ENCODE results near the gene RGS7.

Gene RGS7

DNA sequence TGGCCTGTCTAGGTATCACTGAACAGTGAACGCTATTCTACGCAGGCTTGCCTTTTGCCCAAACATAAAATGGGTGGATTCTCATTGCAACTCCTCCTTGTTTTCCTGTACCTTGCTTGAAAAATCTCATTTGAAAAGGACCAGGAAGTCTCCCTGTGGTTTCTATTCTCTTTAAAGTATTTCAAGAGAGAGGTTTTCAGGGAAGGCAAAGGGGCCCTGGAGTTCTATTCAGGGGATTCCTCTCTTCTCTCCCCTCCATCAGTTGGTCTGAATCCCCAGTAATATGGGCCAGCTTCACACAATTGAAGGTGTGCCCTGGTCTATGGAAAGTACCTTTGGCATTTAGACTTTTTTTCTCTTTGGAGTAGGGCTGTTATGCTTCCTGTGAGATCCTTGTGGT lies 311.3 kb downstream of the RGS7 start:
- no peak overlapping the region for H3K27ac ChIP-seq
- TF ChIP-seq, protein P1, sequence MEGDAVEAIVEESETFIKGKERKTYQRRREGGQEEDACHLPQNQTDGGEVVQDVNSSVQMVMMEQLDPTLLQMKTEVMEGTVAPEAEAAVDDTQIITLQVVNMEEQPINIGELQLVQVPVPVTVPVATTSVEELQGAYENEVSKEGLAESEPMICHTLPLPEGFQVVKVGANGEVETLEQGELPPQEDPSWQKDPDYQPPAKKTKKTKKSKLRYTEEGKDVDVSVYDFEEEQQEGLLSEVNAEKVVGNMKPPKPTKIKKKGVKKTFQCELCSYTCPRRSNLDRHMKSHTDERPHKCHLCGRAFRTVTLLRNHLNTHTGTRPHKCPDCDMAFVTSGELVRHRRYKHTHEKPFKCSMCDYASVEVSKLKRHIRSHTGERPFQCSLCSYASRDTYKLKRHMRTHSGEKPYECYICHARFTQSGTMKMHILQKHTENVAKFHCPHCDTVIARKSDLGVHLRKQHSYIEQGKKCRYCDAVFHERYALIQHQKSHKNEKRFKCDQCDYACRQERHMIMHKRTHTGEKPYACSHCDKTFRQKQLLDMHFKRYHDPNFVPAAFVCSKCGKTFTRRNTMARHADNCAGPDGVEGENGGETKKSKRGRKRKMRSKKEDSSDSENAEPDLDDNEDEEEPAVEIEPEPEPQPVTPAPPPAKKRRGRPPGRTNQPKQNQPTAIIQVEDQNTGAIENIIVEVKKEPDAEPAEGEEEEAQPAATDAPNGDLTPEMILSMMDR (conservative IDR thresholded peaks at IDR 0.05) = no peak

DNA sequence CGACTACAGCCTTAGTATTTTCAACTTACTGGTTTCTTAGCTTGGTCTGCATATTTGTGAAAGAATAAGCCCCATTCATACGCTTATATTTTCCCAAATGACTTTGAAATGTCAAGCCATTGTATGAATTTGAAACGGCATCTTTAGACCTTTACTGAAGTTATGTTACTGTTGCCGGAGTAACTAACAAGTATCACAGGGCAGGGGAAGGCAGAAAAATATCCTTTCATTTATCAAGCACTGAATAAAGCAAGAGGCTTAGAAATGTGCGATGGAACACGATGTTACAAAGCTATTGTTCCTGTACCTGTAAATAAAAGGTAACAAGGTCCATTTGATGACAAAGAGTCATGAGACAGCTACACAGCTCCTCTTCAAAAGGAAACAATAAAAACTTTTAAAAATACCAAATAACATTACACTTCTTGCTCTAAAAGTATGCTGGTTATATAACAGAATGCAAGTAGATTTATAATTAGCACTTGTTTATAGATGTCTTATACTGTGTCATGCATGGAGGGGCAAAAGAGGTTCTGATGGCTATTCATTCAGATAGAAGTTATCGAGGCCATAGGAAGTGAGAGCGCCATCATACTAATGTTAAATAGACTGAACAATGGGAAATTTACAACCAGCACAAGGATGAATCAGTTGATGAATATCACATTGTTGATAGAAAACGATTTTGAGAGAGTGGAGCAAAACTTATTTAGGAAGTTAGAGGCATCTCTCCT lies 322.6 kb downstream of the RGS7 start:
- TF ChIP-seq, protein P1 (conservative IDR thresholded peaks at IDR 0.05) = no peak

DNA sequence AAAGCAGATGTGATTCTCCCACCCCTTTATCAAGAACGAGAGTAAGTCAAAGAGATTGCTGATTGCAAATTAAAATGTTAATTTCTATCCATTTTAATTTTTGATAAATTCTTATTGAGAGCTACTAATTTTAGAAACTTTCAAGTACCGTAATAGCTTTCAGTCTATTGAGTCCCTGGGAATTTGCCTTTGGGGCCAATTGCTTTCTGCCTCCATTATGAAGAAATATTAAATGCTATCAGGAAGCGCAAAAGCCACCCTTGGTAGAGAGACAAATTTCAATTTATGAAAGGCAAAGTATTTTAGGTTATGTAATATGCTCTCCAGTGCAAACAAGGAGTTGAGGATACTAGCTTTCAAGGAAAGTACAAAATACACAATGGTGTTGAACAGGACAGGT lies 332.2 kb downstream of the RGS7 start:
- TF ChIP-seq, protein P1 (conservative IDR thresholded peaks at IDR 0.05) = no peak
- H3K27ac ChIP-seq = no peak overlapping the region

More for the DNA sequence above, 322.6 kb downstream of the RGS7 start:
- no peak overlapping the region; the same call in 1 of the 2 replicates for H3K27ac ChIP-seq

DNA sequence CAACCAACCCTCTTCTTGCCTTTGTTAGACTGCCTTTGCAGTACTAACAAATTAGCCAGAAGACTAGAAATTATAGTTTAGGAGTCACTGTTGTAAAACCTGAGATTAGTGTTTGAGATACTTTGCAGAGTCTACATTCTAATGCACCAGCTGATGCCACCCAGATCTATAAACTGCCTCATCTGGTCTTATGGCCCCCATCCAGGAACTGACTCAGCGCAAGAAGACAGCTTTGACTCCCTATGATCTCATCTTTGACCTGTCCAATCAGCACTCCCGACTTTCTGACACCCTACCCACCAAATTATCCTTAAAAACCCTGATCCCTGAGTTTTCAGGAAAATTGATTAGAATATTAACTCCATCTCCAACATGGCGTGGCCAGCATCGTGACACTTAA lies 334.6 kb downstream of the RGS7 start:
- no peak overlapping the region for H3K27ac ChIP-seq
- TF ChIP-seq, protein P1 (conservative IDR thresholded peaks at IDR 0.05) = no peak

DNA sequence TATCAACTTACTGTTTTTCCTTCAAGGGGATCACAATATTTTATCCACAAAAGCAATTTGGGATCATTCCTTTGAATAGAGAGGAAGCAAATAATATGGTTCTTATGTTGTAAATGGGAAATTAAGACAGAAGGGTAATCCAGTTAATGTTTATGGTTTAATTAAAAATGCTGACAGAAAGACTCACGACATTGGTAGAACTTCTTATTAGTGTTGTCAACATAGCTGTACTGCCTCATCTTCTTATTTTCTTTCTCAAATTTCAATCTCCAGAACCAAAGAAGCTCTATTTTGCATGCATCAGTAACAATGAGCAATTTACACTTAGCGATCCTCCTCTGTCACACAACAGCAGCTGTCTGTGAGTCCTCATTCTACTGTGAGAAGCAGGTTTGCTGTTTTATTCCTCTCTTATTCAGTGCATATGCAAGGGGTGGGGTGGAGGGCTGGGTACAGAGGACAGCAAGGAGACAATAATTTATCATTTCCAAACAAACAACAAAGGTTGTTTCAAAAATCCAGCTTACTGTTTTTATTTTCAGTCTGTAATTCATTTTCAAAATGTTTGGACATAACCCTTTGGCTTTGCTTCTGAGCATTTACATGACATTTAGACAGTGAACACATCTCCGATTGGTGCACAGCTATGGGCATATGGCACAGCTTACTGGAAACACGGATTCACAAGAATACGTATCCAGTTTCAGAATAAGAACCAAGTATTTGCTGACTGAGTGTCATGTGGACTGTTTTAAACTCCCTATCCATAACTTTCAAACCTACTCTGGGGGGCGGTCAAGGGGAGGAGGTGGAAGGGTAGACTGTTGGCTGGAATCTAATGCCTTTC lies 335.9 kb downstream of the RGS7 start:
- TF ChIP-seq, protein P1 (conservative IDR thresholded peaks at IDR 0.05) = no peak
- no peak overlapping the region for H3K27ac ChIP-seq

DNA sequence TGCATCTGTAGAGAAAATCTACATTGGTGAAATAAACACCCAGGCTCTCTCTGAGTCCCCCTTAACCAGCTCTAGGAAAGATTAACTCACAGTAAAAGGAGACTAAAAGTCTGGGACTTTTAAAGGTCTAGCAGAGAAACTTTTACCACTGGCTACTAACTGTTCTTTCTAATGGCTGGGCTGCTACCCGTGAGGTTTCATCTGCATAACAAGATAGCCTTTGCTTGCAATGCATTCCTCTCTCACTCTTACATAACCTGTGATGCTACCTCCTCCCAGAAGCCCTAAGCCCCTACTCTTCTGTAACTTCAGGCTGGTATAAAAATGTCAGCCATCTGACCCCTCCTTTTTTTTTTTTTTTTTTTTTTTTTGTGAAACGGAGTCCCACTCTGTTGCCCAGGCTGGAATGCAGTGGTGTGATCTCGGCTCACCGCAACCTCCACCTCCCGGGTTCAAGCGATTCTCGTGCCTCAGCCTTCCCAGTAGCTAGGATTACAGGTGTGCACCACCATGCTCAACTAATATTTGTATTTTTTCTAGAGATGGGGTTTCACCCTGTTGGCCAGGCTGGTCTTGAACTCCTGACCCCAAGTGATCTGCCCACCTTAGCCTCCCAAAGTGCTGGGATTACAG lies 344.2 kb downstream of the RGS7 start:
- no peak overlapping the region for H3K27ac ChIP-seq
- TF ChIP-seq, protein P1 (conservative IDR thresholded peaks at IDR 0.05) = no peak

DNA sequence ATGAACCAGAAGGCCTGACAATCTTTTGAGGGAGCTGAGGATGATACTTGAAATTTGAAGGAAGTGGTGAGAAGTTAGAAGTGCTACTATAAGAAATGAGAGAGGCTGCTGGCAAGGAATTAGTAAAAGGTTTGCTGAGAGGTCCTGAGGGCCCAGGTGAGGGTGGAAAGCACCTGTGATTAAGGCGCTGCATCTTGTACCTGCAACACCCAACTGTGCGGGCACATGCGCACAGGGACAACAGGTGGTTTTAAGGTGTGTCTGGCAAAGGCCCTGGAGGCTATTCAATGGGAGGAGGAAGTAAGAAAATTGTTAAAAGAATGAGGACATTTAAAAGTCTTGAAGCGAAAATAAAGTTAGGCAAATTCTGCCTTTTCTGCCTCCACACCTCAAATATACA lies 349.3 kb downstream of the RGS7 start:
- H3K27ac ChIP-seq = no peak overlapping the region
- TF ChIP-seq, protein P1 (conservative IDR thresholded peaks at IDR 0.05) = no peak

Measured in VCaP (cell line).